ENCODE results near the gene PTAFR.

DNA sequence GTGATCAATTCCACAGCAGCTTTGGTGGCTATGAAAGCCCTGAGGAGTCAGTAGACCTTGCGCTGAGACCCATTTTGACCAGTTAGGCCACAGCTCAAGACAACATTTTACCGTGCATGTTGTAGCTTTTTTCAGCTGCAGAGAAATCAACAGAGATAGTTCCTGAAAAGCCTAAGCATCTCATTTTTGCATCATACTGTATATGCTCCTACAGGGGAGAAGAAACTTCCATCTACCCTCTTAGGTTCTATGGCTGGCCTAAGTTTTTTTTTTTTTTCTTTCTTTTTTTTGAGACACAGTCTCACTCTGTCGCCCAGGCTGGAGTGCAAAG lies 63.3 kb downstream of the PTAFR start:
- TF ChIP-seq, protein P1, sequence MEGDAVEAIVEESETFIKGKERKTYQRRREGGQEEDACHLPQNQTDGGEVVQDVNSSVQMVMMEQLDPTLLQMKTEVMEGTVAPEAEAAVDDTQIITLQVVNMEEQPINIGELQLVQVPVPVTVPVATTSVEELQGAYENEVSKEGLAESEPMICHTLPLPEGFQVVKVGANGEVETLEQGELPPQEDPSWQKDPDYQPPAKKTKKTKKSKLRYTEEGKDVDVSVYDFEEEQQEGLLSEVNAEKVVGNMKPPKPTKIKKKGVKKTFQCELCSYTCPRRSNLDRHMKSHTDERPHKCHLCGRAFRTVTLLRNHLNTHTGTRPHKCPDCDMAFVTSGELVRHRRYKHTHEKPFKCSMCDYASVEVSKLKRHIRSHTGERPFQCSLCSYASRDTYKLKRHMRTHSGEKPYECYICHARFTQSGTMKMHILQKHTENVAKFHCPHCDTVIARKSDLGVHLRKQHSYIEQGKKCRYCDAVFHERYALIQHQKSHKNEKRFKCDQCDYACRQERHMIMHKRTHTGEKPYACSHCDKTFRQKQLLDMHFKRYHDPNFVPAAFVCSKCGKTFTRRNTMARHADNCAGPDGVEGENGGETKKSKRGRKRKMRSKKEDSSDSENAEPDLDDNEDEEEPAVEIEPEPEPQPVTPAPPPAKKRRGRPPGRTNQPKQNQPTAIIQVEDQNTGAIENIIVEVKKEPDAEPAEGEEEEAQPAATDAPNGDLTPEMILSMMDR (IDR thresholded peaks at IDR 0.05; ENCODE audit: low read depth, low read length), result no peak
- TF ChIP-seq, protein P2, sequence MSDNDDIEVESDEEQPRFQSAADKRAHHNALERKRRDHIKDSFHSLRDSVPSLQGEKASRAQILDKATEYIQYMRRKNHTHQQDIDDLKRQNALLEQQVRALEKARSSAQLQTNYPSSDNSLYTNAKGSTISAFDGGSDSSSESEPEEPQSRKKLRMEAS (IDR thresholded peaks at IDR 0.05; ENCODE audit: low read depth, low read length), result no peak
- no peak for TF ChIP-seq POLR2A (IDR thresholded peaks at IDR 0.05; ENCODE audit: extremely low read depth, insufficient read length)
